ENCODE data around the gene B3GNT3. TPM values are rescaled to one million over a fixed set of nuclear protein-coding genes. Genes with fewer than 3 reads are reported as not detected.

Gene B3GNT3
- total and polyA plus RNA-seq, 2 of the 8 experiments (the other 6 are each of a cell fraction or from before 2014, with no cell fraction given), result 1.5 TPM

DNA sequence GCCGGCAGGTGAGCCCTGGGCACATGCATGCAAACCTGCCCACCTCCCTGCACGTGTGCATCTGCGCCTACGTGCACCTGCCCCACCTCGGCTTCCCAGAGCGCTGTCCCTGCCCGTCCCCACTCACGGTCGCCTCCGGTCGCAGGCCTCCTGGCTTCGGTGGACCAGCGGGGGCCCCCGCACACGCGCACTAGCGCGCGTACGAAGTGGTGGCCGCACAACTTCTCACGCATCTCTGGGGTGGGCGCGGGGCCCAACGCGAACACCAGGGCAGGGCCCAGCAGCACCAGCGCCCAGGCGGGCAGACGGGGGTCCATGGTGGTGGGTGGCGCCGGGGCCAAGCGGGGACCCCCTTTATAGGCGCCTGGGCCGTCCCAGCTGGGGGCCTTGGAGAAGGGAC, 26.3 kb downstream of the B3GNT3 start, which contains the start of gene INSL3 (continued):
- TF ChIP-seq, protein P1, sequence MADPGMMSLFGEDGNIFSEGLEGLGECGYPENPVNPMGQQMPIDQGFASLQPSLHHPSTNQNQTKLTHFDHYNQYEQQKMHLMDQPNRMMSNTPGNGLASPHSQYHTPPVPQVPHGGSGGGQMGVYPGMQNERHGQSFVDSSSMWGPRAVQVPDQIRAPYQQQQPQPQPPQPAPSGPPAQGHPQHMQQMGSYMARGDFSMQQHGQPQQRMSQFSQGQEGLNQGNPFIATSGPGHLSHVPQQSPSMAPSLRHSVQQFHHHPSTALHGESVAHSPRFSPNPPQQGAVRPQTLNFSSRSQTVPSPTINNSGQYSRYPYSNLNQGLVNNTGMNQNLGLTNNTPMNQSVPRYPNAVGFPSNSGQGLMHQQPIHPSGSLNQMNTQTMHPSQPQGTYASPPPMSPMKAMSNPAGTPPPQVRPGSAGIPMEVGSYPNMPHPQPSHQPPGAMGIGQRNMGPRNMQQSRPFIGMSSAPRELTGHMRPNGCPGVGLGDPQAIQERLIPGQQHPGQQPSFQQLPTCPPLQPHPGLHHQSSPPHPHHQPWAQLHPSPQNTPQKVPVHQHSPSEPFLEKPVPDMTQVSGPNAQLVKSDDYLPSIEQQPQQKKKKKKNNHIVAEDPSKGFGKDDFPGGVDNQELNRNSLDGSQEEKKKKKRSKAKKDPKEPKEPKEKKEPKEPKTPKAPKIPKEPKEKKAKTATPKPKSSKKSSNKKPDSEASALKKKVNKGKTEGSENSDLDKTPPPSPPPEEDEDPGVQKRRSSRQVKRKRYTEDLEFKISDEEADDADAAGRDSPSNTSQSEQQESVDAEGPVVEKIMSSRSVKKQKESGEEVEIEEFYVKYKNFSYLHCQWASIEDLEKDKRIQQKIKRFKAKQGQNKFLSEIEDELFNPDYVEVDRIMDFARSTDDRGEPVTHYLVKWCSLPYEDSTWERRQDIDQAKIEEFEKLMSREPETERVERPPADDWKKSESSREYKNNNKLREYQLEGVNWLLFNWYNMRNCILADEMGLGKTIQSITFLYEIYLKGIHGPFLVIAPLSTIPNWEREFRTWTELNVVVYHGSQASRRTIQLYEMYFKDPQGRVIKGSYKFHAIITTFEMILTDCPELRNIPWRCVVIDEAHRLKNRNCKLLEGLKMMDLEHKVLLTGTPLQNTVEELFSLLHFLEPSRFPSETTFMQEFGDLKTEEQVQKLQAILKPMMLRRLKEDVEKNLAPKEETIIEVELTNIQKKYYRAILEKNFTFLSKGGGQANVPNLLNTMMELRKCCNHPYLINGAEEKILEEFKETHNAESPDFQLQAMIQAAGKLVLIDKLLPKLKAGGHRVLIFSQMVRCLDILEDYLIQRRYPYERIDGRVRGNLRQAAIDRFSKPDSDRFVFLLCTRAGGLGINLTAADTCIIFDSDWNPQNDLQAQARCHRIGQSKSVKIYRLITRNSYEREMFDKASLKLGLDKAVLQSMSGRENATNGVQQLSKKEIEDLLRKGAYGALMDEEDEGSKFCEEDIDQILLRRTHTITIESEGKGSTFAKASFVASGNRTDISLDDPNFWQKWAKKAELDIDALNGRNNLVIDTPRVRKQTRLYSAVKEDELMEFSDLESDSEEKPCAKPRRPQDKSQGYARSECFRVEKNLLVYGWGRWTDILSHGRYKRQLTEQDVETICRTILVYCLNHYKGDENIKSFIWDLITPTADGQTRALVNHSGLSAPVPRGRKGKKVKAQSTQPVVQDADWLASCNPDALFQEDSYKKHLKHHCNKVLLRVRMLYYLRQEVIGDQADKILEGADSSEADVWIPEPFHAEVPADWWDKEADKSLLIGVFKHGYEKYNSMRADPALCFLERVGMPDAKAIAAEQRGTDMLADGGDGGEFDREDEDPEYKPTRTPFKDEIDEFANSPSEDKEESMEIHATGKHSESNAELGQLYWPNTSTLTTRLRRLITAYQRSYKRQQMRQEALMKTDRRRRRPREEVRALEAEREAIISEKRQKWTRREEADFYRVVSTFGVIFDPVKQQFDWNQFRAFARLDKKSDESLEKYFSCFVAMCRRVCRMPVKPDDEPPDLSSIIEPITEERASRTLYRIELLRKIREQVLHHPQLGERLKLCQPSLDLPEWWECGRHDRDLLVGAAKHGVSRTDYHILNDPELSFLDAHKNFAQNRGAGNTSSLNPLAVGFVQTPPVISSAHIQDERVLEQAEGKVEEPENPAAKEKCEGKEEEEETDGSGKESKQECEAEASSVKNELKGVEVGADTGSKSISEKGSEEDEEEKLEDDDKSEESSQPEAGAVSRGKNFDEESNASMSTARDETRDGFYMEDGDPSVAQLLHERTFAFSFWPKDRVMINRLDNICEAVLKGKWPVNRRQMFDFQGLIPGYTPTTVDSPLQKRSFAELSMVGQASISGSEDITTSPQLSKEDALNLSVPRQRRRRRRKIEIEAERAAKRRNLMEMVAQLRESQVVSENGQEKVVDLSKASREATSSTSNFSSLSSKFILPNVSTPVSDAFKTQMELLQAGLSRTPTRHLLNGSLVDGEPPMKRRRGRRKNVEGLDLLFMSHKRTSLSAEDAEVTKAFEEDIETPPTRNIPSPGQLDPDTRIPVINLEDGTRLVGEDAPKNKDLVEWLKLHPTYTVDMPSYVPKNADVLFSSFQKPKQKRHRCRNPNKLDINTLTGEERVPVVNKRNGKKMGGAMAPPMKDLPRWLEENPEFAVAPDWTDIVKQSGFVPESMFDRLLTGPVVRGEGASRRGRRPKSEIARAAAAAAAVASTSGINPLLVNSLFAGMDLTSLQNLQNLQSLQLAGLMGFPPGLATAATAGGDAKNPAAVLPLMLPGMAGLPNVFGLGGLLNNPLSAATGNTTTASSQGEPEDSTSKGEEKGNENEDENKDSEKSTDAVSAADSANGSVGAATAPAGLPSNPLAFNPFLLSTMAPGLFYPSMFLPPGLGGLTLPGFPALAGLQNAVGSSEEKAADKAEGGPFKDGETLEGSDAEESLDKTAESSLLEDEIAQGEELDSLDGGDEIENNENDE (IDR thresholded peaks at IDR 0.05; ENCODE audit: insufficient replicate concordance, low read length), result no peak
- no peak for TF ChIP-seq SP4 (IDR thresholded peaks at IDR 0.05; ENCODE audit: low read length)
- TF ChIP-seq, protein P2, sequence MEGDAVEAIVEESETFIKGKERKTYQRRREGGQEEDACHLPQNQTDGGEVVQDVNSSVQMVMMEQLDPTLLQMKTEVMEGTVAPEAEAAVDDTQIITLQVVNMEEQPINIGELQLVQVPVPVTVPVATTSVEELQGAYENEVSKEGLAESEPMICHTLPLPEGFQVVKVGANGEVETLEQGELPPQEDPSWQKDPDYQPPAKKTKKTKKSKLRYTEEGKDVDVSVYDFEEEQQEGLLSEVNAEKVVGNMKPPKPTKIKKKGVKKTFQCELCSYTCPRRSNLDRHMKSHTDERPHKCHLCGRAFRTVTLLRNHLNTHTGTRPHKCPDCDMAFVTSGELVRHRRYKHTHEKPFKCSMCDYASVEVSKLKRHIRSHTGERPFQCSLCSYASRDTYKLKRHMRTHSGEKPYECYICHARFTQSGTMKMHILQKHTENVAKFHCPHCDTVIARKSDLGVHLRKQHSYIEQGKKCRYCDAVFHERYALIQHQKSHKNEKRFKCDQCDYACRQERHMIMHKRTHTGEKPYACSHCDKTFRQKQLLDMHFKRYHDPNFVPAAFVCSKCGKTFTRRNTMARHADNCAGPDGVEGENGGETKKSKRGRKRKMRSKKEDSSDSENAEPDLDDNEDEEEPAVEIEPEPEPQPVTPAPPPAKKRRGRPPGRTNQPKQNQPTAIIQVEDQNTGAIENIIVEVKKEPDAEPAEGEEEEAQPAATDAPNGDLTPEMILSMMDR (IDR thresholded peaks at IDR 0.05; ENCODE audit: control extremely low read depth in 1 of 3, insufficient read depth in 1 of 3, low read depth in 1 of 3, low read length in 3 of 3), result no peak
